HUES6 (cell line): ENCODE results near the gene PKD2.
"Not testable (repeated sequence)": the region's sequence is repeated elsewhere in the genome, so short reads cannot be mapped to it uniquely, and the experiment has no call there.

Experiments used
- H3K27ac ChIP-seq: 2 replicates; pipeline ENCODE4 v1.7.0; 2013; ENCODE audit warnings: low read depth, mild to moderate bottlenecking, low read length, inconsistent platforms
- H3K27me3 ChIP-seq: 2 replicates; pipeline ENCODE4 v1.6.1; 2013; ENCODE audit warnings: low read length; ENCODE audit not compliant: control insufficient read depth, insufficient read depth
- H3K36me3 ChIP-seq: 2 replicates; pipeline ENCODE4 v1.6.1; 2013; ENCODE audit warnings: low read length; ENCODE audit not compliant: control insufficient read depth, insufficient read depth
- H3K4me1 ChIP-seq: 2 replicates; pipeline ENCODE4 v1.6.1; 2013; ENCODE audit warnings: low read length; ENCODE audit not compliant: control insufficient read depth, insufficient read depth
- H3K4me3 ChIP-seq: 2 replicates; pipeline ENCODE4 v1.5.1; 2013; ENCODE audit warnings: low read depth, low read length
- H3K9ac ChIP-seq: one replicate; pipeline ENCODE4 v1.6.1; 2013; ENCODE audit warnings: mild to moderate bottlenecking, low read length
- H3K9me3 ChIP-seq: 2 replicates; pipeline ENCODE4 v1.6.1; 2013; ENCODE audit warnings: low read depth, low read length; ENCODE audit not compliant: control insufficient read depth, insufficient read depth

Gene PKD2

DNA sequence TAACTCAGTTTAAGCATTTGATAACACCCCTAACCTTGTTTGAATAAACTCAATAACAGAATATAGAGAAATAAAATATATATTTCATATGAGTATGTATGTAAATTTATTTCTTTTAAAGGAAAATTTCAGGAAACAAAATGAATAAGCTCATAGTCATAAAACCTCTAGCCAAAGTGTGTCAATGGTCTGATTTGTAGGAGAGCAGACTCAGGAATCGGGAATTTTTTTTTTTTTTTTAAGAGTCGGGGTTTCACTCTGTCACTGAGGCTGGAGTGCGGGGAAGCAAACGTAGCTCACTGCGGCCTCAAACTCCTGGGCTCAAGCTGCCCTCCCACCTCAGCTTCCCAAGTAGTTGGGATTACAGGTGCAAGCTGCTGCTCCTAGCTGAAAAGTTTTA is 2.4 kb downstream of the PKD2 start:
- Histone ChIP-seq H3K4me3 (no peak overlapping the region), H3K27ac (no peak overlapping the region), H3K27me3 (peaks cover 22% of the 10 kb centered on the region), H3K9ac (no peak overlapping the region), H3K36me3 (no peaks in the 10 kb centered on the region), H3K9me3 (no peaks in the 10 kb centered on the region), H3K4me1 (peaks cover 30% of the 10 kb centered on the region)

DNA sequence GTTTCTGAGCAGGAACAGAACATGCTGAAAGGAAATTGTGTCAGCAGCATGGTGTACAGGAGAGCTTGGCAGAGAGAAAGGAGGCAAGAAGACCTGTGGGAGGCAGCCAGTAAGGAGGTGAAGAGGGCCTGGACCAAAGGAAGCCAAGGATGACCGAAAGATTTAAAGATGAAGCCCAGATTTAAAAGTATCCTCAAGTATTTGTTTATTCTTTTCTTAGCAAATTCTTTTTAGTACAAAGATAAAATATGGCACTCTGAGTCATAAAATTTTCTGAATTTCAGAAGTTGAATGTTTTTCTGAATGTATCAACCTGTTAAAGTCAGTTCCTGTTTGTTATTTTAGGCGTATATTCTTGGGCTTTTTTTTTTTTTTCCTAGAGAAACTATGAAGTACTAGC is 3.5 kb downstream of the PKD2 start:
- H3K27ac ChIP-seq = no peak overlapping the region
- no peaks in the 10 kb centered on the region for H3K9me3 ChIP-seq
- peaks cover 13% of the 10 kb centered on the region for H3K27me3 ChIP-seq
- peaks cover 33% of the 10 kb centered on the region for H3K4me1 ChIP-seq
- no peak overlapping the region for H3K9ac ChIP-seq
- no peaks in the 10 kb centered on the region for H3K36me3 ChIP-seq
- no peak overlapping the region for H3K4me3 ChIP-seq

DNA sequence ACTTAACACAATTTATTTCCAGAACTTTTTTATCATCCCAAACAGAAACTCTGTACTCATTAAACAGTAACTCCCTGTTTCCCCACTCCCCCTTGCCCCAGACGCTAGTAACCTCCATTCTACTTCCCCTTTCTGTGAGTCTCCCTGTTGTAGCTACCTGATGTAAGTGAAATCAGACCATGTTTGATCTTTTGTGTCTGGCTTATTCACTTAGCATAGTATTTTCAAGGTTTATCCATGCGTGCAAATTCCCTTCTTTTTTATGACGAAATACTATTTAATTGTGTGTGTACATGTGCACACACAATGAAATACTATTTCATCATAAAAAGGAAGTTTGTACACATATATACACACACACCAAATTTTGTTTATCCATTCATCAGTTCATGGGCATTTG is 5.2 kb downstream of the PKD2 start:
- Histone ChIP-seq H3K27me3 (no peaks in the 10 kb centered on the region), H3K36me3 (no peaks in the 10 kb centered on the region), H3K9me3 (no peaks in the 10 kb centered on the region), H3K4me3 (no peak overlapping the region), H3K9ac (no peak overlapping the region), H3K27ac (no peak overlapping the region), H3K4me1 (peaks cover 28% of the 10 kb centered on the region)

DNA sequence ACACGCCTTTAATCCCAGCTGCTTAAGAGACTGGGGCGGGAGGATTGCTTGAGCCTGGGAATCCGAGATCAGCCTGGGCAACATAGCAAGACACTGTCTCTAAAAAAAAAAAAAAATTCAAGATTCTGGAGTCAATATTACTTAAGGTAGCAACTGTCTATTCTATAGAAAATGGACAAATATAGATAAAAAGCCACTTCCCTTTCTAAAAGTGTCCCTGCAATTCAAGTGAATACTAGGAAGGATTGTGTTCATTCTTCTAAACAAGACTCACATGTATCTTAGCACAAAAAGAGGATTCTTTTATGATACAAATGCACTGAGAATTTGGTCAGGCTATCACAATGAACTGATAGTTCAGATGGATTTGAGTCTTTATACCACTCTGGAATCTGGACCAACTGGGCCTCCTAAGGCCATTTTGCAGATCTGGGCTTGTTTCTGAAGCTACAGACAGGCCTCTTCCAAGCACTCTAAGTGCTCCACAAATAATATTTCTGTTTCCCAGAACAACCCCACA is 7.0 kb downstream of the PKD2 start:
- Histone ChIP-seq H3K9ac (no peak overlapping the region), H3K27ac (no peak overlapping the region), H3K4me1 (peaks cover 23% of the 10 kb centered on the region), H3K36me3 (no peaks in the 10 kb centered on the region; the same call in 1 of the 2 replicates), H3K27me3 (no peaks in the 10 kb centered on the region), H3K4me3 (no peak overlapping the region), H3K9me3 (no peaks in the 10 kb centered on the region)

DNA sequence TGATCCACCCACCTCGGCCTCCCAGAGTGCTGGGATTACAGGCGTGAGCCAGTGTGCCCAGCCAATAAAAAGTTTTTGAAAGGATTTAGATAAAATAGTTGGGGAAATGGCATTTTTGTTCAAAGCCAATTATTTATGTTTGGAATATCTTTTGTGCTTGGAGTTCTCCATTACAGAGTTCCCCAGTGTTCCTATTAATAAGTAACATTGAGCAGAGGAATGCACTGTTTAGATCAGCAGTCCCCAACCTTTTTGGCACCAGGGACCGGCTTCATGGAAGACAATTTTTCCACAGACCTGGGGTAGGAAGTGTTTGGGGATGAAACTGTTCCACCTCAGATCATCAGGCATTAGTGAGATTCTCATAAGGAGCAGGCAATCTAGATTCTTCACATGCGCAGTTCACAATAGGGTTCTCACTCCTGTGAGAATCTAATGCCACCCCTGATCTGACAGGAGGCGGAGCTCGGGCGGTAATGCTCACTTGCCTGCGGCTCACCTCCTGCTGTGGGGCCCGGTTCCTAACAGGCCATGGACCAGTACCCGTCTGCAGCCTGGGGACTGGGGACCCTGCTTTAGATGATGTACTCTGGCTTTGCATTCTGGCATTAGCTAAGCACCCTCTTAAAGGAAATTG is 8.3 kb downstream of the PKD2 start:
- H3K9ac ChIP-seq = no peak overlapping the region
- peaks cover 10% of the 10 kb centered on the region; the same call in 1 of the 2 replicates for H3K36me3 ChIP-seq
- H3K4me1 ChIP-seq = peaks cover 17% of the 10 kb centered on the region
- no peak overlapping the region for H3K27ac ChIP-seq
- H3K27me3 ChIP-seq = no peaks in the 10 kb centered on the region
- no peak overlapping the region for H3K4me3 ChIP-seq
- no peaks in the 10 kb centered on the region for H3K9me3 ChIP-seq

DNA sequence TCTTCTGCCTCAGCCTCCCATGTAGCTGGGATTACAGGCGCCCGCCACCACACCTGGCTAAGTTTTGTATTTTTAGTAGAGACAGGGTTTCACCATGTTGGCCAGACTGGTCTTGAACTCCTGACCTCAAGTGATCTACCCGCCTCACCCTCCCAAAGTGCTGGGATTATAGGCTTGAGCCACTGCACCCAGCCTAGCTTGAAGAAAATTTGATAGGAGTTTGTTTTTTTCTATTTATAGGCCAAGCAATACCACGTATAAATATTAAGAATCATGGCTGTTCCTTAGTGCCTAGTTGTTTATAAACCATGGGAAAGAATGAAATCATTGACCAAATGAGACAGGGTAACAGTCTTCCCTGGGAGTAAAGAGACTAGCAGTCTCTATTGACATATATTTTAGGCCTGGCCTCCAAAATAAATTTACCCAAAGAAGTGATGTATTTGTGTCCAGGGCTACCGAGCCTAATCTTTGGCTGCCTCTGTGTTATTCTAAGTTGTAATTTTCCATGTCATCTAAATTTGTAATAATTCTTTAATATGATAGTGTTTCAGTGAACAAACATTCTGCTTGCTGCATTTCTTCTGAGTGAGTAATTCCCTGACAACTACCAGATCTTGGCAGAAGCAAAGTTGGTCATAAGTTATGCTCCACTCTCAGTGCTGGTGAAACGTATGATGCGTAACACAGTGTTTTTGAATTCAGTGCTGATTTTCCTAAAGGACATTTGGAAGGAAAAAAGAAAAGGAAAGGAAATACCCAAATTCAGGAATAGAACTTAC is 10.3 kb downstream of the PKD2 start:
- Histone ChIP-seq H3K9me3 (no peaks in the 10 kb centered on the region), H3K4me3 (no peak overlapping the region), H3K27me3 (no peaks in the 10 kb centered on the region), H3K4me1 (peaks cover 6% of the 10 kb centered on the region), H3K27ac (no peak overlapping the region), H3K36me3 (peaks cover 29% of the 10 kb centered on the region), H3K9ac (no peak overlapping the region)

DNA sequence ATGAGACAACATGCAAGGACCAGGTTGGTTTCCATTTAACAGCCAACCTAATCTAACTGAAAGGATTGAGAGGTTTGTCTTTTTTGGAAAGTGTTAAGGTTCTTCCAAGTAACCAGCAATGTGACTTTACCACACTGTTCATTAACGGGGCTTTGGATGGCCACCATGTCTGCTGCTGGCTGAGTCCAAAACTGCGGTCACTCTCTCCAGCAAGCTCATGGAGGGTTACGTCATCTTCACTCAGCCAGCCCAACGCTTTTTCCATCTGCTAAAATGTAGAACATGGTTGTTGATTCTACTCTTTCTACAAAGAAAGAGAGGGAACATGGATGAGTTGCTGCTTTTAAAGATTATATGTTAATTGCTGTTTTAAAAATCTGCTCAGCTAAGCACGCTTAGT is 11.0 kb downstream of the PKD2 start:
- no peaks in the 10 kb centered on the region for H3K9me3 ChIP-seq
- H3K27me3 ChIP-seq = no peaks in the 10 kb centered on the region
- no peak overlapping the region for H3K4me3 ChIP-seq

DNA sequence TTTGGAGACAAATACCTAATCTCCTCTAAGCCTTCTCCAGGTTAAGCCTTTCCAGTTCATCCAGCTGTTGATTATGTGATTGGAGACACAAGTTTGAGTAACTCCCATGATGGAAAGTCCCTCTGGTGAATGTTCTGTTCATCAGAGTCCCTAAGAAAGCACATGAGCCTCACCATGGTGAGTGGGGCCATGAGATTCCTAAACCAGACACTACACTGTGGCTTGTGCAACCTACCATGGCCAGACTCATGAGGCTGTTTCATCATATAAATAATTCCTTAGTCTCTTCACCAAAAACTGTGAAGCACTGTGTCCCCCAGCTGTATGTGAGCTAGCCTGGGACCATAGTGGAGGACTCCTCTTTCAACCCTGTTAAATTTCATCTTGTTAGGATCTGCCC is 14.4 kb downstream of the PKD2 start:
- H3K9ac ChIP-seq = no peak overlapping the region
- no peaks in the 10 kb centered on the region for H3K4me1 ChIP-seq
- H3K27ac ChIP-seq = no peak overlapping the region
- peaks cover 61% of the 10 kb centered on the region for H3K36me3 ChIP-seq
- H3K9me3 ChIP-seq = peaks cover 19% of the 10 kb centered on the region
- H3K27me3 ChIP-seq = no peaks in the 10 kb centered on the region
- H3K4me3 ChIP-seq = no peak overlapping the region

More for the DNA sequence above, 11.0 kb downstream of the PKD2 start:
- Histone ChIP-seq H3K4me1 (peaks cover 3% of the 10 kb centered on the region; the same call in 1 of the 2 replicates), H3K9ac (no peak overlapping the region), H3K27ac (no peak overlapping the region), H3K36me3 (peaks cover 36% of the 10 kb centered on the region)

DNA sequence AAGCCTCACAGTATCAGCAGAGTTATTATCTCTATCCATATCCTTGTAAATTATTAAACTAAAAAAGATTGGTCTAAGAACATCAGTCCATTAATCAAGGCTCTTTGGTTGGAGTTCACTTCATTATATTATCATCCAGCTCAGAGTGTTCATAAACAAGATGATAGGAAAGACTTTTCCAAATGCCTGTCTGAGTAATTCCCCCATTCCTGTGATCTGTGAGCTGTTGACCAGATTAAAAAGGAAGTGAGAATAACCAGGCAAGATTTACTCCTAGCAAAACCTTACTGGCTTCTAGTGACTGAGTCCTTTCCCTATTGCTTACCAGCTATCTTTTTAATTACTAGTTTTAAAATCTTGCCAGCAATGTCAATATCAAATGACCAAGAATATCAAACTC is 14.9 kb downstream of the PKD2 start:
- Histone ChIP-seq H3K36me3 (peaks cover 63% of the 10 kb centered on the region), H3K4me1 (no peaks in the 10 kb centered on the region), H3K4me3 (no peak overlapping the region), H3K9me3 (peaks cover 21% of the 10 kb centered on the region), H3K27me3 (no peaks in the 10 kb centered on the region), H3K9ac (no peak overlapping the region), H3K27ac (no peak overlapping the region)

DNA sequence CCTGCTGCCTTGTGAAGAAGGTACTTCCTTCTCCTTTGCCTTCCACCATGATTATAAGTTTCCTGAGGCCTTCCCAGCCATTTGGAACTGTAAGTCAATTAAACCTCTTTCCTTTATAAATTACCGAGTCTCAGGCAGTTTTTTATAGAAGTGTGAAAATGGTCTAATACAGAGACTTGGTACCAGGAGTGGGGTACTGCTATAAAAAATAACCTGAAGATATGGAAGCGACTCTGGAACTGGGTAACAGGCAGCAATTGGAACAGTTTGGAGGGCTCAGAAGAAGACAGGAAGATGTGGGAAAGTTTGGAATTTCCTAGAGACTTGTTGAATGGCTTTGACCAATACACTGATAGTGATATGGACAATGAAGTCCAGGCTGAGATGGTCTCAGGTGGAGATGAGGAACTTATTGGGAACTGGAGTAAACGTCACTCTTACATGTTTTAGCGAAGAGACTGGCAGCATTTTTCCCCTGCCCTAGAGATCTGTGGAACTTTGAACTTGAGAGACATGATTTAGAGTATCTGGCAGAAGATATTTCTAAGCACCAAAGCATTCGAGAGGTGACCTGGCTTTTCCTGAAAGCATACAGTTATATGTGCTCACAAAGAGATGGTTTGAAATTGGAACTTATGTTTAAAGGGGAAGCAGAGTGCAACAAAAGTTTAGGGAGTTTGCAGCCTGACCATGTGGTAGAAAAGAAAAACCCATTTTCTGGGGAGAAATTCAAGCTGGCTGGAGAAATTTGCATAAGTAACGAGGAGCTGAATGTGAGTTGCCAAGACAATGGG is 18.6 kb downstream of the PKD2 start:
- not testable (repeated sequence) for H3K4me3 ChIP-seq, H3K27ac ChIP-seq, H3K27me3 ChIP-seq, H3K9ac ChIP-seq, H3K4me1 ChIP-seq
- peaks cover 73% of the 10 kb centered on the region for H3K36me3 ChIP-seq
- peaks cover 21% of the 10 kb centered on the region for H3K9me3 ChIP-seq
